ENCODE data around the gene BMP7.

The BMP7 gene

DNA sequence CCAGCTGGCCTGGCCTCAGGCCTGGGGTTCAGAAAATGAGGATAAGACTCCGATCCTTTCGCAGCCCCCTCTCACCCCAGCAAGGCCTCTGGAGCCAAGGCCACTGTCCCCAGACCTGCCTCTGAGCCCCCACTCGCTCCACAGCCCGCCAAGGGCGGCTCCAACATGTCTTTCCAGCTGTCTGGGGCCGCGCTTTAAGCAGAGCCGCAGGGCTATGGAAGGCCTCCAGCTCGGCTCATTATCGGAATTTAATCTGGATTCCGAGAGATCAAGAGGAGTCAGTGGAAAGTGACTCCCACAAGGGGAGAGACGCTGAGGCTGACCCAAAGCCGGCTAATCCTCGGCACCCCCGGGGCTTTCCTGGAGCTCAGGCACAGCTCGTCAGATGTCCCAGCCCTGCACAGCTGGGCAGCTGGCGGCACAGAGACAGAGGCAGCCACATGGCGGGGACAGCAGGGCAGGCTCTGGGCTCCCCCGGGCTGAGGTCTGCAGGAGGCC lies 41.8 kb downstream of the BMP7 start:
- no peak for DNase-seq

DNA sequence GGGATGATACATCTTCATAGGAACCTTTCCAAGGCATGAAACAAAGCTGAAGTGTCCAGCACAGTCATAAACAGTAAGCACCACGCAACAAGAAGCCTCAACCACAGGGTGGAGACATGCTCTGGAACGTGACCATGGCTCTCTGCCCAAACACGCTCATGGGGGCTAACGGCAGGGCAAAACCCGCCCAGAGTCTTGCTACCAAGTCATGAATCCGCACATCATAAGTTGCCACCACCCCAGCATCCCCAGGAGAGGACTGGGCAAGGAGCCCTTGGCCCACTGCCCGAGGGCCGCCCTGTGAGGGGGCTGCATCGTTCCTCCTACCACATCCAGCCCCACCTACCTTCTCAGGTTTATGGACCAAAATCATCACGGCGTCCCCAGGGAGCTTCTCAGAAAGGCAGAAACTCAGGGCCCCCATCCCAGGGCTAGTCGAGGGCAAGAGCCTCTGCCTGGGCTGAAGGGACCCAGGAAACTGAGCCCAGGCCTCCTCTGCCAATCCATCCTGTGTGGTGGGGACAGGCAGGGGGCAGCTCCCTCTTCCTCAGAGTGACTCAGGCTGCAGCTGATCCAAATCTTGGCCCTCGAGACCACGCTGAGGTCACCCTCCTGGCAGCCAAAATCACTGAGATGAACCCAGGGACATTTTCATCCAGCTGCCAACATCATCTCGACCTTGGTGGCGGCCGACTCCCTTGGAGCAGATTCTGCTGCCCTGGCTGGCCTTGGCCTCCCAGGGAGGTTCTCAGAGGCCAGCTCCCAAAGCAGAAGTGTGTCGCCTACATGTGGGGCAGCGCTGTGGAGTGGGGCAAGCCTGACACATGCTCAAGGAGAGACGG lies 42.6 kb downstream of the BMP7 start:
- no peak for DNase-seq

DNA sequence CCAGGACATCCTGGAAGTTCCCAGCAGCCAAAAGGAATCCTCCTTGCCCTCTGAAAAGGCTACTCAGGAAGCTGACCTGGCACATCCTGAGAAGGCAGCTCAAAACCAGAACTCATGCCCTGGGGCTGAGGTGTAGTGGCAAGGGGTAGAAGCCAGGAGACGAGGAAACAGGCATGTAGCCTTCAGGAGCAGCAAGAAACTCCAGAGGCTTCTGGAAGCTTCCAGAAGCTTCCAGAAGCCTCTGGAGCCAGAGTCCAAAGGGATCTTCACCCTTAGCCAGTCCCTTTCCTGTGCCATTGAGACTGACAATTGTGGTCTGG lies 43.9 kb downstream of the BMP7 start:
- no peak for DNase-seq

DNA sequence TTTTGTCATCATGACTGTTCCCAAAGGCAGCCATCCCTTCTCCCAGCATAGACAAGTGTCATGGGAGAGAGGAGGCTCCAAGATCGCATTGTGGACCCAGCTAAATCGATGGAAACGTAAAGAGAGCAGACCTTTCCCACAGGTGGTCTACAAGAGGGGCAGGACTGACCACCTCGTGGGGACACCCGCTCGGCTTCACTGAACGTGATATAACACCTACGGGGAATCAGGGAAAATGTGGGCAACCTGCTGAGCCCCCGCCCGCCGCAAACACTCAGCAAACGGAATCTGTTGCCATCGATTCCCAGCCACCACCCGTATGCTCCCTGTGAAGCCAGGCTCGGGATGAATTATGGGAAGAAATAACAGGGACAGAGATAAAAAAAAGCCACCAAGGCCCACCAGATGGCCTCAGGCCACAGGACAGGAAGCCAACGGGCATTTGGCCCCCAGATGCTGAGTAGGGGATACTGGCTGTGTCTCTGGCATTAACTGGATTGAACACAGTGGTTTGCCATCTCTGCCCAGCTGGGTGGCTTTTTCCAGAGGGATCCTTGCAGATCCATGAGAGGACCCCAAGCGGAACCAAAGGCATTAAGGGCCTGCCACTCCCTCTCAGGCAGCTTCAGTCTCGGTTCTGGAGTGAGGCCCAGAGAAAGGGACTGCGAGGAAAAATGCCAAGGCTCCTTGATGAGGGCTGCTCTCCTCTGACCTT lies 44.4 kb downstream of the BMP7 start:
- DNase-seq: no peak

DNA sequence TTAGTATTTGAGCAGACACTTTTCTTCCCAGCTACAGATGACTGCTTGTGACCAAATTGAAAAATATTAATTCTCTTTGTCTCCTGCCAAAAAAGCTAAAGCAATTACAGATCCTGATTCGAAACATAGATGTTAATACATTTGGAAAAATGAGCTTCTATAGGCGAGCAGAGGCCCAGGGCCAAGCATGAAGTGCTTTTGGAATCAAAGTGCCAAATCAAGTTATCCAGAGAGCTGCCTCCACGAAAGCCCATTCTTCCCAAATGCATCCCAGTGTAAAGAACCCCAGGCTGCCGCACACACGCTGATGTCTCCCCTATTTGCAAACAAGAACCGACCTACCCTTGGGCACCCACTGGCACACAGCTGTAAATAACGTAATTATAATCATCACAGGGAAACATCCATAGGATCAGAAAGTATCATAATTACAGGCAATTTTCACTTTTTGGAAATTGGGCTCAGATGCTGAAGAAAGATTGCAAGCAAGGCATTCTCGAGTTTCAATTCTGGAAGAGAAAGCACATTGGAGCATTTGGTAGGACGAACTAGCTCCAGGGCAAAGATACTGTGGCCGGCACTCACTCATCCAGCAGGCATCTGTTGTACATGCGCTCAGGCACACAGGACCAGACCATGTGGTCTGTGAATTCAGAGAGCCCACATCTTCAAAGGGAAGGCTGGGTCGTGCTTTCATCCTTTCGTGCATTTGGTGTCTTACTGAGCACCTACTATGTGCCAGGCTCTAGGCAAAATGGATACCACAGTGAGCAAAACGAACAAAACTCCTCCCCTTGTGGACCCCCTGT lies 45.9 kb downstream of the BMP7 start:
- no peak for DNase-seq

DNA sequence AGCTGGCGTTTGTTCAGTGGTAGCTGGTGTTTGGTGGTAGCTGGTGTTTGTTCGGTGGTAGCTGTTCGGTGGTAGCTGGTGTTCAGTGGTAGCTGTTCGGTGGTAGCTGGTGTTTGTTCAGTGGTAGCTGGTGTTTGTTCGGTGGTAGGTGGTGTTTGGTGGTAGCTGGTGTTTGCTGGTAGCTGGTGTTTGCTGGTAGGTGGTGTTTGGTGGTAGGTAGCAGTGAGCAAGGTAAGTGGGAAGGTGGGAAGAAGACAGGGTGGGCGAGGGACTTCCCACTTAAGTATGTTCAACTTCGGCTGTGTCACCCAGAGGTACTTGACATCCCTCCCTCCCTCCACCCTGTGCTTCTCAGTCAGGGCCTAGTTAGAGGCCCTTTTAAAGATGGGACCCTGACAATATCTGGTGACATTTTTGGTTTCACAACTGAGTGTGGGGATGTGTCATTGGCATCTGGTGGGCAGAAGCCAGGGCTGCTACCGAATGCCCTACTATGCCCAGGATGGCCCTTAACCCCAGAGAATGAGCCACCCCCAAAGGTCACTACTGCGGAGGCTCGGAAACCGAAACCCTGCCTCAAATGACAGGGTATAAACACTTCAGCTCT lies 47.3 kb downstream of the BMP7 start:
- DNase-seq: no peak

DNA sequence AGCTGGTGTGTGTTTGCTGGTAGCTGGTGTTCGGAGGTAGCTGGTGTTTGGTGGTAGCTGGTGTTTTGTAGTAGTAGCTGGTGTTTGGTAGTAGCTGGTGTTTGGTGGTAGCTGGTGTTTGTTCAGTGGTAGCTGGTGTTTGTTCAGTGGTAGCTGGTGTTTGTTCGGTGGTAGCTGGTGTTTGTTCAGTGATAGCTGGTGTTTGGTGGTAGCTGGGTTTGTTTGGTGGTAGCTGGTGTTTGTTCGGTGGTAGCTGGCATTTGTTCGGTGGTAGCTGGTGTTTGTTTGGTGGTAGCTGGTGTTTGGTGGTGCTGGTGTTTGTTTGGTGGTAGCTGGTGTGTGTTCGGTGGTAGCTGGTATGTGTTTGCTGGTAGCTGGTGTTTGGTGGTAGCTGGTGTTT lies 48.0 kb downstream of the BMP7 start:
- DNase-seq: no peak

DNA sequence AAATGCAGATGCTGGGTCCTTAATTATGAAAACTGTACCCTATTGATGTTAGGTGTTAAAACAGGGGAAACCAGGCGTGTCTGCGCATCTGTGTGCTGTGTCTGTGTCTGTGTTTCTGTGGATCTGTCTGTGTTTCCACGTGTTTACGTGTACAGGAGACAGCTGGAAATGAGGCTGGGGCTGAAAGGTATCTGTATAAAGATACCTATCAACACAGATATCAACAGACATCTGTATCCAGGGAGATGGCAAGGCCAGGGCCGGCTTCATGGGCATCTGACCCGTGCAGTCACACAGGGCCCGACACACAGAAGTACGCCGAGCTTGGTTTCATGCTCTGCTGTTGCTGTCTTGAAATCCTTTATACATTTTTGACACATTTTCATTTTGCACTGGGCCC lies 48.6 kb downstream of the BMP7 start:
- no peak for DNase-seq

DNA sequence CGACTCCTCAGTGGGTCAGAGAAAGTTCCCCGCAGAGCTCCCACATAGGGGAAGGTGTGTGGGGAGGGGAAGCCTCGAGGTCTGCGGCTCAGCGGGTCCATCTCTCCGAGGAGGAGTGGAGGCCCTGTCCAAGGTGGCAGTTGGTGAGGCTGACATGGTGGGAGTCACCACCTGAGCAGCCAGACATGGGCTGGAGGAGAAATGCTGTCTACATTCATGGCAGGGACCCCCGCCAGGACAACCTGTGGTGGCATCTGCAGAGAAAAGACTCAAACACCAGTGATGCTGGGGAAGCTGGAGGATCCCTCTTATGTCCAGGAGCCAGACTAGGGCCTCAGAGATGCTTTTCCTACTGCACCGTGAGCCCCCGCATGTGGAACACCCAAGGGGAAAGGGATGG lies 49.8 kb downstream of the BMP7 start:
- DNase-seq: no peak

DNA sequence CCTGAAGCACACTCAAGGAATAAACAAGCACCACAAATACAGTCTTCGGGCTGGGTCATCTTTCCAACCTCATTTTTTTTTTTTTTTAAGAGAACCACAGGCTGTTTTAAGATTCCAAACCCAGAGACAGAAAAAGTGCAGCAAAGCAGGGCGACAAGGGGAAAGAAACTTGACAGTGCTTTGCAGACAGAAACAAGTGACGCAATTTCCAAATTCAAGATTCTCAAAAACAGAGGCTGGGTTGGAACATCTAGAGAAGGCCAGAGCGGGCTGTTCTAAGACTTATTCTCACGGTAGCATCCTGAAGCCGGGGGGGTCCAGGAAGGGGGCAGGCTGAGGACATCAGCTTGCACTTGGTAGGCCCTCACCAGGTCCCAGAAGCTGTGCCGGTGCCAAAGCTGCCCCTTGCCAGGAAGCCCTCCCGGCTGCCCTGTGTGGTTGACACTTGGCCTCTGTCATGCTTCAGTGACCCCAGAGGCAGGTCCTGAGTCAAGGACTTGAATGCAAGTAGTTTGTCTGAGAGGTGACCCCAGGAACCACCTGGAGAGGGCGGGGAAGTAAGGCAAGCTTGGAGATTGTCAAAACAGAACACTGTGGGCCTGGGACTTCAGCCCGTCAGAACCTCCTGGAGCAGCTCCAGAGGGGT lies 50.5 kb downstream of the BMP7 start:
- no peak for DNase-seq

DNA sequence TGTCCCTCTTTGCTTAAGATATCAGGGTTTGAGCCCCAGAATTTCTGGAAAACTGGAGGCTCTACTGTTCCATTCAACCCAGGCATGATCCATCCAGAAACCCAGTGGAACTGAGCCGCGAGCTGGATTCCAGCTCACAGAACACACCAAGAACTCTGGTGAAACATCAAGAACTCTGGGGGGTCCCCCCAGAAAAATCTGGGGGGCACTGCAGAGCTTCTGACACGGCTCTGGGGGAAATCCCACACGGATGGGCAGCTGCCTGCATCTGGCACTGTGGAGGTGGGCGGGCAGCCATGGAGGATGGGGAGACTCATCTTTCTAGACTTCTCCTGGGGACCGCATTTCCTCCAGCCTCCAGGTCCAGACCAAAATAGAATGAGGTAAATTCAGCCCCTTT lies 51.0 kb downstream of the BMP7 start:
- no peak for DNase-seq

DNA sequence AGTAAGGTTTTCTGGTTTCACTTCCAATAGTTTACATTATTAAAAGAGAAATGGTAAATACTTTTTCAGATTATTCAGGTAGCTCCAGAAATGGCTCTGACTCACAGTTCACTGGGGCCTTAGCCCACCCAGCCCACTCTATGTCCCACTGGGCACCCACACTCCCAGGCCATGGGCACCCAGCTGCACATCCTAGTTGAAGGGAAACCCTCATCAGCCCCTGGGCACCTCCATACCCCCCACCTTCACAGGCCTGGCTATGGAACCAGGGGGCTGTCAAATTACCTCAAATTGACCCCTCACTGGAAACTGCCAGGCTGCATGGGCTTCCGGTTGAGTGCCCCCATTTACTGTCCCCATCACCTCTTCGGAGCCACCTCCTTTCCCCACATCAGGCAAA lies 51.5 kb downstream of the BMP7 start:
- DNase-seq: no peak

DNA sequence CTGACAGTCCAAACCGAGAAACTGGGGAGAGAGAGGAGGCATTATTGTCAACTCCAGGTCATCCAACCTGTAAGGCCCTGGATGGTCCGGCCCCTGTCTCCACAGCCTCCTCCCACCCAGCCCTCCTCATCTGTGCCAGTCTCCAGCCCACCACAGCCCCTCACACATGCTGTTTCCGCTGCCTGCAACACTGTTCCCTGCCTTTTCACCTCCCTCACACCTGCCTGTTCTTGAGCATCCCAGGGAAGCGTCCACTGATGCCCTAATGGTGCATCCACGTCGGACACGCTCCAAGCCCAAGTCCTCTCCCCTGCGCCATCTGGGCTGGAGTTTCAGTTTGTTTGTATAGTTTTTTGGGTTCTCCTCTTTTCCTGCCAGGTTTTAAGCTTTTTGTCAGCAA lies 52.0 kb downstream of the BMP7 start:
- no peak for DNase-seq

DNA sequence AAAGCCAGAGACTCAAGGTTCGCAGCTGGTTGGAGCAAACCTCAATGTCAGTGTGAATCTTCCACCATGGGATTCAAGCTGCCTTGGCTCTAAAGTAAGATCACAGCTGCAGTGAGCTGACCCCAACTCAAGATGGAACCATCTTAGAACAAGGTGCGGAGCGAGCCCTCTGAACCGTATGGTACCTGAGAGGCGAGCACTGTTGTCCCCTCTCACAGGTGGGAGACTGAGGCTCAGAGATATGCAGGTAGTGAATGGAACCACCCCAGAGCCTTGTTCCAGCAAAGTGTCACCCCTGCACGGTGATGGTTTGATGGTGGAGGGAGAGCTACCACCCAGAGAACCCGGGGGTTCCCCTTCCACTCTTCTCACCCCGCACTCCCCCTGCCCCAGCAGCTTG lies 52.5 kb downstream of the BMP7 start:
- DNase-seq: no peak

DNA sequence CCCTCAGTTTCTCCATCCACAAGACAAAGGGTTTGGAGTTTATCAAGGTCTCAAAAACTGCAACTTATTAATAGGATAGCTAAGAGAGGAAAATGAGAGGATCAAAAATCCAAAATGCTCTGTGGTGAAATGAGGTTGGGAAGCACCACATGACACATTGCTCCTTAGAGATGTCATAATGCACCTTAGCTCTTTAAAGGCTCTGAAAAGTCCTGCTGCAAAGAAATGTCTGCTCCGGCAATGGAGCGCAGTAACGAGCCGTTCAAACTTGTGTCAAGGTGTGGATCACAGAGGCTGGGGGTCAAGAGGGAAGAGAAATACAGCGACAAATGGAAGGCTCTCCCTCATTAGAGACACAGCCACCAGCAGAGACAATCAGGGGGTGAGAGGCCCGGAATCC lies 53.1 kb downstream of the BMP7 start:
- no peak for DNase-seq

DNA sequence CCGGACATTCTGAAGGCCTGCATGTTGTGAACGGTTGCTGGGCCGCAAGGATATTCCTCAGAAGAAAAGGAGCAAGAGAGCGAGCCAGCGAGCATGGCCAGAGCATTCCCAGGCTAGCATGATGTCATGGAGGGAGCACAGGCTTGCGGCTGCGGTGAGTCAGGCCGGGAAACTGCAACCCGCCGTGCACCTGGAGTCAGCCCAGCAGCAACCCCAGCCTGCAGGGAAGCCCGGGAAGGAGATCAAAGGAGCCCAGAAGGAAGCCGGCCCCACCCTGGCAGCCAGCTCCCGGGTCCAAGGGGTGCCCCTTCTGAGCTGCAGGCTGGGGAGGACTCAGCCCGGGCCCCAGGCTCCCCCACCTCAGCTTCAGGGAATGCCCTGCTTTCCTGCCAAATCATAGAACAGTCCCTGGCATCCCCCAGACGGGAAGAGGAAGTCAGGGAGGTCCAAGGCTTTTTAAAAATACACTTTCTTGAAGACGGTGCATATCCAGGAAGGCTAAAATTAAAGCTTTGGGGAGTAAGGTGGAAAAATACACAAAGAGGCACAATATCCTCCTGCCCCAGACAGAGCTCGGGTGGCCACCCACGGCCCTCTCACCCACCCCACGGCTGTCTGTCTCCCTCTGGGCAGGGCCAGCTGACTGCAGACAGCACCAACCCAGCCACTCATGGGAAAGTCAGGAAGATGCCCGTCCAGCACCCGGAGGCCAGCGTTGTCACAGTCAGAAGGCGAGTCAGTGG lies 53.7 kb downstream of the BMP7 start:
- DNase-seq: peak in 1 of 2 experiments; percentile 27

DNA sequence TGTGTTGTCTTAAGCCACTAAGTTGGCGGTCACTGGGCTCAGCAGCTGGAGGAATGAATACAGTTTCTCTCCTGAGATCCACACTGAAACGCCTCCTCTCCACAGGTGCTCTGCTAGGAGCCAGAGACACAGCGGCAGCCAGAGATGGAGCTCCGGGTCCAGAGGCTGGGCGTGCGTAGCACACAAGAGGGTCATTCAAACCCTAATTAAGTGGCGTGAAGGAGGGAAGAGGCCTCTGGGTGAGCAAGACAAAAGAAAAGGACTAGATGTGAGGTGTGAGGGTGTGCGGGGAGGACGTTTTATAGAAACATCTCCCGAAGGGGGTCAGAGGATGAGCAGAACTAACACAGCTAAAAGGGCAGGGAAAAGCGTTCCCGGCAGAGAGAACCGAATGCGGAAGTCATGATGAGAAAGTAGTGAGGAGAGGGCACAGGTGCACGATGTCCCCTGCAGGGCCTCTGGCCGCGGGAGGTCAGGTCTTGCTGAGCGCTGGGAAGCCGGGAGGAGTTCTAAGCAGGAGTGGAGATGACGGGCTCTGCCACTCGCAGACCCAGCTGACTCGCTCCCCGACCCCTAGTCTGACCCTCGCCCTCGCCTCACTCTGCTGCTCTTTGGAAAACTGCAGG lies 54.4 kb downstream of the BMP7 start:
- DNase-seq: no peak

DNA sequence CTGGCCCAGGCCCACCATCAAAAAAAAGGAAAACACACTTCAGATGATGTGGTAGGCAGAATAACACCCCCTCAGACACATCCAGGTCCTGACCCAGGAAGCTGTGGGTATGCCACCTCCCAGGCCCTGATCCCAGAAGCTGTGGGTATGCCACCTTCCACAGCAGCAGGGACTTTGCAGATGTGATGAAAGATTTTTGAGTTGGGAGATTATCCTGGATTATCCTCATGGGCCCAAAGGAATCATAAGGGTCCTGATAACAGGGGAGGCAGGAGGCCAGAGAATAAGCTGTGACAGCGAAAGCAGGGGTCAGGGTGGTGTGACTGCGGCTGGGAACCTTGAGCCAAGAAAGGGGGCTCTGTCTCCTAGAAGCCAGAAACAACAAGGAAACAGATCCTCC lies 55.0 kb downstream of the BMP7 start:
- no peak for DNase-seq

DNA sequence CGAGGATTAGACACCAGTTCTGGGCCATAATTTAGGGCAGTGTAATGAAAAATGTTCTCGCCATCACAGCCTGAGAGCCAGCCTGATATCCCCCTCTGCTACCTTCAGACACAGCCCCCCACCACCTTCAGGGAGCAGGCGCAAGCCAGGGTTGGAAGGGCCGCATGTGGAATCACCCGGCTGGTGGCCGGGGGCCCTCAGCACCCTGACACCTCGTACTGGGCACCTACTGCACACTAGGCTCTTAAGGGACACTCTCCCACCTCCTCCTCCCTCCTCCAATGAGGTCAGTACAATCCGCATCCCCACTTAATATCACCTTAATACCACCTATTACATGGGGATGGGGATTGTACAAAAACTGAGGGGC lies 55.5 kb downstream of the BMP7 start:
- no peak for DNase-seq

DNA sequence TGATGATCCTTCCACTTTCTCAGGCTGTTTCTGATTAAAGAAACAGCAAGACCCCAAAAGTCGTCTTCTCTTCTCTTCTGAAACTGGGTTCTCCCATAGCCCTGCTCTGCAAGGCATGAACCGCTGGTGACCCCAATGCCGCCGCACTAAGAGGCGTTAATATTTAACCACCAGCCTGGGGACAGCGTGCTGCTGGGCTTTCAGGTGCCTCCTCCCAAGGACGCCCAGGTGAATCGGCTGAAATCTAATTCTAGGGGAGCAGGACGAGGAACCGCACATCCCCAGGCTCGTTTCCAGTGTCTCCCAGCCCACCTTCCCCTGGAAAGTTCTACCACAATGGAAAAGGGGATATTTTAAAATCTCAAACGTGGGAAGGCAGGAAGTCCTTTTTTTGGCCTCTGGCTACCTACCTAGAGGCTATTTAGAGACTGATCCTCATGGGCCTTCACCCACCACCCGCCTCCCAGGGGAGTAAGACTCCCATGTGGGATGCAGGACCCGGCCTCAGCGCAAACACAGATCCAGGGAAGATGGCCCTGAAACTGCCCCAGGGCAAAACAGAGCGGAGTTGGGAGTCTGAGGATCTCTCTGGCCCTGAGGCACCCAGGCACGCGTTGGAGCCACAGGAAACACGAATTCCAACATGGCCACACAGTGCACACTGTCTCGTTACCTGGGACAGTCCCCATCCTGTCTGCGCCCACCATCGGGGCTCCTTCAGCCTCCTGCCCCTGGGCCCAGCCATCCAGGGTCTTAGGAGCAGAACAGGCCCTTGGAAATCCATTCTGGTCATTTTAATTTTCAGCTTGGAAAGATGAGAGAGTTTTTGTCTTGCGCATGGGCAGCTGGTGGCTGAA lies 56.2 kb downstream of the BMP7 start:
- no peak for DNase-seq

DNA sequence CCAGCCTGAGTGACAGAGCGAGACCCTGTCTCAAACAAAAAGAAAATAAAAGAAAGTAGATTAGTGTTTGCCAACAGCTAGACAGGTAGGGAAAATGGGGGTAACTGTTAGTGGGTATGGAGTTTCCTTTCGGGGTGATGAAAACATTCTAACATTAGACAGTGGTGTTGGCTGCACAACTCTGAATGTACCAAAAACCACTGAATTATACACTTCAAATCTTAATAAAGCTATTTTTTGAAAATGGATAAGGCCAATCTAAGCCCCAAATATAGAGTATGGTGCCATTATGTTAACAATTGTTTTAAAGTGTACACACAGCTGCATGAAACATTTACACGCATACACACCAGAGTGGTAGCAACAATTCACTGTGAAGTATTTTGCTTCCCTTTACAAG lies 57.0 kb downstream of the BMP7 start:
- DNase-seq: no peak

Measured in SHP77 (cell line).